Stimulated activated CD8-positive, alpha-beta memory T cell treated with anti-CD3 and anti-CD28 coated beads, Interleukin-7, amount 100 ng/mL, for 48 hours (primary cell): ENCODE data around the gene EXOC6B.

Experiments
- DNase-seq, 2 donors: peaks; one replicate each; pipeline ENCODE4 v3.0.0-alpha.2; 2020; ENCODE audit warnings: low read depth in 1 of 2; ENCODE audit errors: extremely low read depth in 1 of 2

EXOC6B gene

DNA sequence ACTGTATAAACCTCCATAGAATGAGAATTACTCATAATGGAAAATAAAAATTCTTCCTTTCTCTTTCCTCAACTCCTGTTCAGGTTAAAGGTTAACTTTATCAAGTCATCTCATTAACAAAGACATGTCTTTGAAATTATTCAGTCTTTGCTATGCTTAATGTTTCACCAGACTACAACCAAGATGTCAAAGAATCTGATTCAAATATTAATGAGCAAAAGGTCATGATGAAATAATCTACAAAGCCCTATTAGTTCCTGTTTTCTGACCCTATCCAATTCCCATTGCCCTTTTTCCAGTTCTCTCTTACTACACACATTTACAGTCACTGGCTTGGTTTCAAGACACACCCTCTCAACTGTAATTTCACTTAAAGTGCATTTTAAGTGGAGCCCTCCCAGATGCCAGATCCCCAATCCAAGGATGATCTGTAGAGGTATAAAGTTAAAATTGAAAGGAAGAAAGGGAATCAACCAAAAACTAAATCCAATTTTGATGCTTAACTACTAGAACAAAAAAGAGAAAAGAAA, 431.2 kb downstream of the EXOC6B start:
- DNase-seq, result no peak

DNA sequence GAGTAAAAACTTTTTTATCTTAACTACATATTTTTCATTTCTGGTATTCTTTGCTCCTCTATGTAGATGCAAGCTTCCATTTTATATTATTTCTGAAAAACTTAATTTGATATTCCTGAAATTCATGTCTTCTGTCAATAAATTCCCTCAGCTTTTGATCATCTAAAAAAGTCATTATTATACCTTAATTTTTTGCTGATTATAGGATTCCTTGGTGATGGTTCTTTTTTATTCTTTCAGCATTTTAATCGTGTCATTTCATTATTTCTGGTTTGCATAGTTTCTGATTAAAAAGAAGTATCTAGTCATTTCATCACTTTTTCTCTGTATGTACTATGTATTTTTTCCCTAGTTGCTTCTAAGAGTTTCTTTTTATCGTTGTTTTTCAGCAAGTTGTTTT, 436.4 kb downstream of the EXOC6B start:
- DNase-seq, result no peak

DNA sequence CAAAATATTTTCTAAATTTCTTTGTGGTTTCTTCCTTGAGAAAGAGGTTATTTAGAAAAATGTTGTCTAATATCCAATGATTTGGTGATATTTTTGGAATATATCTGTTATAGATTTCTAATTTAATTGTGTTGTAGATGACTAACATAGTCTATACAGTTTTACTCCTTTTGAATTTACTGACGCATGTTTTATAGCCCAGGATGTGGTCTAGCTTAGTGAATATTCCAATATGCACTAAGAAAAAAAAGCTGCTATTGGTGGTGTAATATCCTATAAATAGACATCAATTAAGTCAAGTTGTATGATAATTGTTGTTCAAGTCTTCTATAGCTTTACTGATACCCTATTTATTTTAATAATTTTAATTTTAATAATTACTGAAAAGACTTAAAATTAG, 437.6 kb downstream of the EXOC6B start:
- DNase-seq, result no peak

DNA sequence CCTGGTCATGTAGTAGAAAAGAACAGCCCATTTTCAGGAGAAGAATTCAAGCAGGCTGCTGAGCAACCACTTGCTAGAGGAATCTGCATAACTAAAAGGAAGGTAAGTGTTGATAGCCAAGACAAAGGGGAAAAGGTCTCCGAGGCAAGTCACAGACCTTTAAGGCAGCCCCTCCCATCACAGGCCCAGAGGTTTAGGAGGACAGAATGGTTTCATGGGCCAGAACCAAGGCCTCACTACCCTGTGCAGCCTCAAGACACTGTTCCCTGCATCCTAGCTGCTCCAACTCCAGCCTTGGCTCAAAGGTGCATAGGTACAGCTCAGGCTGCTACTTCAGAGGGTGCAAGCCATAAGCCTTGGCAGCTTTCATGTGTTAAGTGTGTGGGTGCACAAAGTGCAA, 439.5 kb downstream of the EXOC6B start:
- no peak for DNase-seq

DNA sequence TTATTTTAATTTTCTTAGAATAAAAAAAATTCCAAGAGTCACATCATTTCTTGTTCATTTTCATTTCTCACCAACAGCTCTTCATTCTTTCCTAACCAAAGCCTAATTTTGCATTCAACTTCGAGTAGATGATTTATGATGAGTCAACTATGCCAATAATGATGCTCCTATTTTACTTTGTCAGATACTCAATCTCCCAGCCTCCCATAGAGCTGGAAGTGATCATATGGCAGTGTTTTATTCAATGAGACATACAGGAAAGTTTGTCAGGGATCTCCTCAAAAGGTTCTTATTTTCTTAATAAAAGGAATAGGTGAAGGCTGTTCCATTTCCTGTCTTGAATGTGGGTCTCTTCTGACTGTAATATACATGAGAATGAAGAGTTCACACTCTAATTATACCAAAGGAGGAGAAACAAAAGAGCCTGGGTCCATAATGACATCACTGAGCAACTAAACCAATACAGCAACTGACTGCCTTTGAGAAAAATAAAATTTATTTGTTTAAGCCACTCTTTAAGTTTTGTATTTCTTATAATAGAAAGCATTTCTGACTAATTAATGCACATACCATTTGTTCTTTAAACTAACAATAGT, 447.0 kb downstream of the EXOC6B start:
- DNase-seq, result no peak

DNA sequence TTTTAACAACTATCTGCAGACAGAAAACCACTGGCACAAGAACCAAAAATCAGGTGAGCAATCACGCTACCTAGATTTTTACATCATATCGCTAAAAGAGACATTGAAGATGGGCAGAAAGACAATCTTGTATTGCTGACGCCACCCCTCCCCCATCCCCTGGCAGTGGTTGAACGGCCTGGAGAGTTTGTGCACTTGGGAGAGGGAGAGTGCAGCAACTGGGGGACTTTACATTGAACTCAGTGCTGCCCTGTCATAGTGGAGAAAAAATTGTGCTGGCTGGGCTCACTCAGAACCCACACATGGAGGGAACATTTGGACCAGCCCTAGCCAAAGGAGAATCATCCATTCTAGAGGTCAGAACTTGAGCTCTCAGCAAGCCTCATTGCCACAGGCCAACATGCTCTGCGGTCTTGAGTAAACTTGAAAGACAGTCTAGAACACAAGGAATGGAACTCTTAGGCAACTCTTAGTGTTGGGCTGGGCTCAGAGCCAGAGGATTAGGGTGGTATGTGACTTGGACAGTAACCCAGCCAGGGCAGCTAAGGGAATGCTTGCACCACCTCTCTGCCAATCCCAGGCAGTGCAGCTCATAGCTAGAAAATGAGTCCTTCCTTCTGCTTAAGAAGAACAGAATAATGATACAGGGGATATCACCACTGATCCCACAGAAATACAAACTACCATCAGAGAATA, 458.2 kb downstream of the EXOC6B start:
- no peak for DNase-seq

DNA sequence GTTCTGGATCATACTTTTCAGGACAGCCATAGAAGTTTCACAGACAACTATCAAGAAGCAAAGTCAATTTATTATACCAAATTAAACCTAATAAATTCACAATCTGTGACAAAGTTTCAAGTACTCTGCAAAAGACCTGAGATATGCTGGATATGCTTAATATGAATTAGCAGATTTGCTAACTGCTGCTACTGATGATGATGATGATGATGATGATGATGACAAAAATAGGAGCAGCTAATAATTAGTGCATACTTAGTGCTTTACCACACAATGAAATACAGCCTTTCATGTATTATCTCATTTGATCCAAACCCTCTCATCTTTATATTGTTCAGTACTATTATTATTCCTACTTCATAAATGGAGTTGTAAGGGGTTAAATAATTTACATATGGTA, 462.4 kb downstream of the EXOC6B start:
- no peak for DNase-seq

DNA sequence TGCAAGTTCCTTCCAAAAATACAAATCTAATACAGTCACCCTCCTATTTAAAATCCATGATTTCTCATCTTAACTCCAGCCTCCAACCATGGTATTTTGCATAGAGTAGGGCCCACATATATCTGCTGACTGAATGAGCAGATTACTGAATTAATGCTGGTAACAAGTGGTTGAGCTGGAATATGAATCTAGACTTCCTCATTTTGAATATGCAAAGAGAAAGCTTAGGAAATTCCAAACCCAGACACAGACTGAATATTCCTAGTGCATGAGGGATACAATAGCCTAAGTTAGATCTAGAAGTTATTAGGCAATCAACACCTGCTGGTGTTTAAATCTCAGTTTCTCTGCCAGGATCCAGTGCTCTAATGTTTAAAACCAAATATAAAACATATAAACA, 463.1 kb downstream of the EXOC6B start:
- no peak for DNase-seq

DNA sequence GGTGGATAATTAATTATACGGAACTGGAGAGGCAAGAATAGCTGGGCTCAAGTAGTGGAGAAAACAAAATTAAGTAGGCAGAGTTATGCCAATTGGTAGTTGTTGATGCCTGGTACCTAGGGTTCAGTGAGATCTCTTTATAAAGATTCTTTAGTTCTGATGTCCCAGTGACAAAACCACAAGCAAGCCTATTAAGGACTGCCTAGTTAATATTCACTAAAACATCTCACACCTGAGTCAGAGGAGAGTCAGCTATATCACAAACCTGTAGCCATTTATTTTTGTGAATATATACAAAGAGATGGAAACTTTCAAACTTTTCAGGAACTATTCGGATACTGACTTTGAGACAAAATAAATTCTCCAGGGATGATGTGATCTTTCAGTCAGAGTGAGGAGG, 464.3 kb downstream of the EXOC6B start:
- no peak for DNase-seq

DNA sequence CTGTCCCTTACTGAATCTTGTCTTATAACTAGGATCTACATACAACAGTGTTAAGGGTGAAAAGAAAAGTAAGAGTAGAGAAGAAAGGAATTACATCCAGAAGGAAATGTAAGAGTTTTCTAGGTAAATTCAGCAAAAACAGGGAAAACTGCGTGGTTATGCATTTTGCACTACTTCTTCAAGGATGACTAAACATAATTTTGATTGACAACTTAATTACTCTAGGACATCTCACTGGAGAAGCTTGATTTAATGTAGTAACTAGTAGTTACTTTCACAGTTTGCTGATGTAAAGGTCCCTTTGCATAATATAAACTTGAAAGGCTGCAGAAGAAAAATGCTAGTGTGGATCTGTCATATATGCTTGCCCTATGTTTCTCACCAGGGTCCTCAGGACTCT, 464.8 kb downstream of the EXOC6B start:
- no peak for DNase-seq

DNA sequence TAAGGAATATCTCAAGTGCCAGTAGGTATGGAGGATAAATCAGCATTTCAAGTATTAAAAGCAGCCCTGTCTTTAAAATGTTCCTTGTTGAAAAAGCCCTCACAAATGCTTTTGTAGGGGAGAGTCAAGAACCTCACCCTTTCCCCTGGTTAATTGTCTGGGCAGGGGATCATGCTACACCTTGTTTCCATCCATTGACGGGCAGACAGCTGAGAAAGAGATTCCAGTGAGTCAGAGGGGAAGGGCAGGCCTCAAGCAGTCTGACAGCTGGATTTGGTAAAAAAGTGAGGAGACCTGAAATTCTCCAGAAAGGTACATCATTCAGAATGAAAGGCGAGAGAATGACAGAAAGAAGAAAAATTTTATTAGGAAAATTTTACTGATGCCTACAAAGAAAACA, 475.0 kb downstream of the EXOC6B start:
- DNase-seq, result no peak

DNA sequence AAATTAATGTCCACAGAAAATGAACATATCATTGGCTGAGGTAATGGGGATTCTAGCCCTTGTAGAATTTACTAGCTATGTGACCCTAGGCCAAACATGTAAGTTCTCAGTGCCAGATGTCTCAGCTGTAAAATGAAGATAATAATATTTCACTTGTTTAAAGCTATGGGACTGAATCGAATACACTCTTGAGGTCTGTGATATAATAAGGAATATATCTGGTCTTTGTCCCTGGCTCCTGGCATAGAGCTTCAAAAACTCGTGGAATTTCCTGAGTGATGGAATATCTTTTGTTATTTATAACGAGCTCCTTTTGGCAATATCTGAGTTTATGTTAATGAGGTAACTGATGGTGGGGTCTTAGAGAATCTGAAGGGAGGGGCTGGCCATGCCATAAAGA, 476.8 kb downstream of the EXOC6B start:
- no peak for DNase-seq

DNA sequence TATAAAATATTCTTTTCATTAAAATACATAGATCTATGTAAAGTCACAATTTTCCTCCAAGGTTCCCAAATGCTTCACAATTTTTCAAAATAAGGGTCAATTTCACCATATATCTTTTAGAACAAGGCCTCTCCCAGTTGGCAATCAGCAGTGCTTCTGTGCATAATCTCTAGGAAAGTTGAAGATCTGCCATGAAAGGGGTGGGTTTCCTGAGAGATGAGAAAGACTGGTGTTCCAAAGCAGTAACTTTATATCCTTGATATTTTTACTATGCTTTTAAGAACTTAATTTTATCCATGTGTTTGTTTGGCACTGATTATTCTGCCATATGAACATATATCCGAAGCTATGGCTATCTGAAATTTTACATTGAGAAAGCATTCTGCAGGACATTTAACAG, 478.8 kb downstream of the EXOC6B start:
- DNase-seq, result no peak

DNA sequence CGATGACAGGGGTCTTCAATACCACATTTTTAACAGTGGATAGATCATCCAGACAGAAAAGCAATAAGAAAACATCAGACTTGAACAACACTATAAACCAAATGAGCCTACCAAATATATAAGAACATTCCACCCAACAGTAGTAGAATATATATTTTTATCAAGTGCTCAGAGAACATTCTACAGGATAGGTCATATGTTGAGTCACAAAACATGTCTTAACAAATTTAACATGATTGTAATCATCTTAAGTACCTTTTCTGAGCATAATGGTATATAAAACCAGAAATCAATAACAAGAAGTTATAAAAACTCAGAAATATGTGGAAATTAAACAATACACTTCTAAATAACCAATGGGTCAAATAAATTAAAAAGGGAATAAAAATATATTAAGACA, 484.2 kb downstream of the EXOC6B start:
- DNase-seq, result no peak

DNA sequence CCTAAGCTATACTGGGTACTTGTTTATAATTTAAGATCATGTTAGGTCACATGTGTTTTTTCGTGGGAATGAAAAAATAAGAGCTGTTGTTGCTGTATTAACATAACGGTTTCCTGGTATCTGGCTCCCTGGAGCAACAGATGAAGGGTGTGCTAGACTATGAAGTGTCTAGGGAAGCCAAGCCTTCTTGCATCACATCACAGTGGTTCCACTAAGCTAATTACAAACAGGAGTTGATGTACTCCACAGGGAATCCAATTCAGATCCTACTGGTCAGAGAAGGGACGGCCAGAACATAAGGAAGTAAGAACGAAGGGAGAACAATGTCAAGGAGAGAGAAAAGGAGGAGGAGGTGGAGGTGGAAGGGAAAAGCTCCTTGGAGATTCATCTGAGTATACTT, 485.2 kb downstream of the EXOC6B start:
- DNase-seq, result no peak

DNA sequence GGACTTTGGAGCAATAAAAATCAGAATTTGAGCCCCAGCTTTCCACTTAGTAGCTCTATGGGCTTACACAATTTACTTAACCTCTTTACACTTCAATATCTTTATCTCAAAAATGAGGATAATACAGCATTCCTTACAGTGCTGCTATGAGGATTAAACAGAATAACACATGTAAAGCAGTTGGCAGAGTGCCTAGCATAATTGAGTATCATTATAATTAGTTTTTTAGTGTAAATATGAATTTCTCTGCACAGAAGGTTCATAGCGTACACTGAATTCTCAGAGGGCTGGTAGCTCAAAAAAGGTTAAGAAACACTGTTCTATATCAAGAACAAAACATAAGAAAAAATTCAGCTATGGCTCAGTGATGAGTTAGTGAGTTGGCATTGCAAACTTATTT, 487.8 kb downstream of the EXOC6B start:
- DNase-seq, result no peak

DNA sequence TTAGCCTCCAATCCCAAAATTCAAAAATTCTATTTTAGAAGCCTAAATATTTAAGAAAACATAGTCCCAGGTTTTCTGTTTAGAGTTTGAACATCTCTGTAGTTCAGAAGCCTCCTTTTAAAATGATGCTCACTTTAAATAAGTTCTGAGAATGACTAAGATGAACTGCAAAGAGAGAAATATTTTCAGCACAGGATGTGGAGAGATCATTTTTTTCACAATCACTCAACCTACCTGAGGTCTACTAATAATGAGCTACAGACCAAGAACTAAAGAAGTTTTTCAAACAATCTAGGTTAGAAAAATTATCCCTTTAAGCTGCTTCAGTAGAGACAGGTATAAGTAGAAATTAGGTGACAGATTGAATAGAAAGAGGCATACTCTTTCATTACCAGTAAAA, 493.1 kb downstream of the EXOC6B start:
- no peak for DNase-seq

DNA sequence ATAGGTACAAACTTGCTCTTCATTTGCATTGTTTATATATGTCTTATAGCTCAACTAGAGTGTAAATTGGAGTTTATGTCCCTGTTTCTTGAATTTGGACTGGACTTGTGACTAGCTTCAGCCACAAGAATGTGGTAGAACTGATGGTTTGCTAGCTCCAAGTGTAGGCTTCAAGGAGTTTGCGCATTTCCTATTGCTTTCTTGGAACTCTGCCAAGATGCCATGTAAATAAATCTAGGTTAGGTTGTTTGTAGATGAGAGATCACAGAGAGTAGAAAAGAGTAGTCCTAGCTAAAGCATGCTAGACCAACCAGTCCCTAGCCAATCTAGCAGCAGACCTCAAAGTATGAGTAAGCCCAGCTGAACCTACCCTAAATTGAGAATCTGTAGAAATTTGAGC, 495.2 kb downstream of the EXOC6B start:
- DNase-seq, result no peak

DNA sequence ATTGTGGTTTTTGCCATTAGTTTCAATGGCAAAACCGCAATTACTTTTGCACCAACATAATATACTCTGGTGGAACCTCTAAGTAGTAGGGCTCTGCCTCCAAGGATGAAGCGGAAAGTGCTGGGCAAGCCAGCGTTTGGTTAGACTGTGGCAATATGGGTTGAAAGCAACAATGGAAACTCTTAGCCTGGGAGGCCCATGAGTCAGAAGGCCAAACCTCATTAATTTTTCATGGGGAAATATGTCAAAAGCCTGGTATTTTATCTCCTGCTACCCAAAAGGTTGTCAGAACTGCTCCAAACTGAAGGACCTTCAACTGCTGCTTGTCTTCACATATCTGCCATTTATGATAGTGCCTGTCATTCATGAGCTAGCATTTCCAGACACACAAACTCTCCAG, 499.1 kb downstream of the EXOC6B start:
- DNase-seq, result no peak

DNA sequence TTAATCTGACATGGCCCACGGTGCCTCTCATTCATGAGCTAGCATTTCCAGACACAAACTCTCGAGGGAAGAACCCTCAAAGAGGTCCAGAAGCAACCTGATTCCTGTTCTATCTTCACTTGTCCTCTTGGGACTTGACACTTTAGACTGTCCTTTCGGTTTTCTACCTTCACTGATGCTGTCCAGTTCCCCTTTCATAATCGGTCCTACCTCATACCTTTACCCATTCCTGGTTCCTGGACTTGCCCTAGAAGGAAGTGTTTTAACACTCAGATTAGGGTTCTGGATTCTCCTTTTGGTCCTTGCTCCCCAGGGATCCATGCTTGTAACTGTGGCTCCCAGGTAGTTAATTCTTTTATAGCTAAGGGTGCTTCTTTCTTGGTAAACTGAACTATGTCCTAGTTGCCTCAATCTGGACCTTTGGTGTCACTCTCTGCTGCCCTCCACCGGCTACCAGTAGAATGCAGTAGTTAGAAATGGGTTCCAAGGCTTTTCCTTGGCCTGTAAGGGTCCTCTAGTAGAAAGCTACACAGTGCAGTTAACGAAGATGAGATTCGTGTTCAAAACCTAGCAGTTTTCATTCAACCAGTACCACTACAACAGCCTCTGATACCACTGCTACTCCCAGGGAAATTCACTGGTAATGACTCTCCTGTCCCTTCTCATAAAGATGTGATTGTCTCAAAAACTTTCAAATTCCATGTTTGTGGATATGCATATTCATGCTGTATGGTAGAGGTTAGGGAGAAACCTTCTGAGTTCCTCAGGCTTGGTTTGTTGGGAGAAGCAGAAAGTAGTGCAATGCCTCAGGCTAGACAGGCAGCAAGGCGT, 500.0 kb downstream of the EXOC6B start:
- DNase-seq, result no peak

DNA sequence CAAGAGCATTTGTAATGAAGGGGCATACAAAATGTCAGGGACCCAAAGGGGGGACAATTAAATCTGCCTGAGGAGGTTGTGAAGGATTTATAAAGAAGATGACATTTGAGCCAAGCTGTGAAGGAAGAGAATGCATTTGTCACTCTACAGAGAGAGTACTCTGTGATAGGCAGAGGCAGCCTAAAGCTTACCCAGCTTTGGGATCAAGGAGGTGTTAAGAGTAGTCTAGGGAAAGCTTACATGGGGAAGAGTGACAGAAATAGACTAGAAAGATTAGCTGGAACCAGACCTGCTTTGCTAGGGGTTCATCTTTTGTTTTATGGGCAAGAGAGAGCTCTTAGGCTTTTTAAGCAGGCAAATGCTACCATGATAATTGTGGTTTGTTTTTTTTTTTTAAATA, 509.1 kb downstream of the EXOC6B start:
- no peak for DNase-seq

DNA sequence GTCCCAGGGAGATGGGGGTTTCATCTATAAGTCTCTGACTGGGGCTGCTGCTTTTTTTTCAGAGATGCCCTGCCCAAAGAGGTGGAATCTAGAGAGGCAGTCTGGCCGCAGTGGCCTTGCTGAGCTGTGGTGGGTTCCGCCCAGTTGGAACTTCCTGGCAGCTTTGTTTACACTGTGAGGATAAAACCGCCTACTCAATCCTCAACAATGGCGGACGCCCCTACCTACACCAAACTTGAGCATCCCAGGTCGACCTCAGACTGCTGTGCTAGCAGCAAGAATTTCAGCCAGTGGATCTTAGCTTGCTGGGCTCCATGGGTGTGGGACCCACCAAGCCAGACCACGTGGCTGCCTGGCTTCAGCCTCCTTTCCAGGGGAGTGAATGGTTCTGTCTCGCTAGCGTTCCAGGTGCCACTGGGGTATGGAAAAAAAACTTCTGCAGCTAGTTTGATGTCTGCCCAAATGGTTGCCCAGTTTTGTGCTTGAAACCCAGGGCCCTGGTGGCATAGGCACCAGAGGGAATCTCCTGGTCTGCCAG, 525.6 kb downstream of the EXOC6B start:
- no peak for DNase-seq
